CD14-positive monocyte (primary cell): ENCODE data around the gene FEM1C. TPM values are rescaled to one million over a fixed set of nuclear protein-coding genes. Genes with fewer than 3 reads are reported as not detected.

Experiments
- DNase-seq, 3 donors: peaks; one replicate each; pipeline ENCODE4 v3.0.0-alpha.2; 2011 to 2022
- H2AFZ ChIP-seq: 2 replicates; pipeline ENCODE4 v1.6.0; 2012; ENCODE audit warnings: mild to moderate bottlenecking, low read depth, low read length, inconsistent platforms; ENCODE audit not compliant: insufficient read depth, poor library complexity, severe bottlenecking
- H3K27ac ChIP-seq, 2 donors: 1 replicate in 1 of 2; 2 replicates in 1 of 2; pipeline ENCODE4 v1.5.1; 2012 to 2013; ENCODE audit warnings: low read length in 2 of 2, control low read depth in 1 of 2, inconsistent platforms in 1 of 2, low read depth in 1 of 2, mild to moderate bottlenecking in 1 of 2
- H3K27me3 ChIP-seq, 2 donors: one replicate each; pipeline versions ENCODE4 v1.6.0 to v1.6.1; 2011 to 2013; ENCODE audit warnings: low read length in 2 of 2; ENCODE audit not compliant: control insufficient read depth in 2 of 2, insufficient read depth in 2 of 2
- H3K36me3 ChIP-seq, 2 donors: replicated peaks in 1 of 2; 1 replicate in 1 of 2; 2 replicates in 1 of 2; pipeline versions ENCODE4 v1.5.1 to v1.6.1; 2012 to 2013; ENCODE audit warnings: low read length in 2 of 2, control low read depth in 1 of 2, inconsistent platforms in 1 of 2, mild to moderate bottlenecking in 1 of 2; ENCODE audit not compliant: insufficient read depth in 2 of 2, control insufficient read depth in 1 of 2
- H3K4me1 ChIP-seq, 2 donors: 1 replicate in 1 of 2; 2 replicates in 1 of 2; pipeline versions ENCODE4 v1.5.1 to v1.6.1; 2012 to 2013; ENCODE audit warnings: low read length in 2 of 2, control low read depth in 1 of 2, inconsistent platforms in 1 of 2, mild to moderate bottlenecking in 1 of 2, moderate library complexity in 1 of 2; ENCODE audit not compliant: insufficient read depth in 2 of 2, control insufficient read depth in 1 of 2
- H3K4me2 ChIP-seq: replicated peaks from 2 replicates; pipeline ENCODE3; 2012; ENCODE audit warnings: low read length, moderate library complexity, mild to moderate bottlenecking; ENCODE audit not compliant: poor library complexity, severe bottlenecking; ENCODE audit errors: extremely low read depth
- H3K4me3 ChIP-seq, 3 experiments: fragments of 200-600 bp in 1 of 3; sonication (generic) in 1 of 3; replicated peaks in 1 of 3; 1 replicate in 2 of 3; 2 replicates in 1 of 3; pipeline ENCODE4 v1.5.1; 2011 to 2013; ENCODE audit warnings: low read length in 3 of 3, mild to moderate bottlenecking in 3 of 3, control low read depth in 2 of 3, low read depth in 2 of 3, inconsistent platforms in 1 of 3, moderate library complexity in 1 of 3
- H3K79me2 ChIP-seq: 2 replicates; pipeline ENCODE4 v1.6.0; 2012; ENCODE audit warnings: mild to moderate bottlenecking, control low read depth, inconsistent platforms, low read length, moderate library complexity; ENCODE audit not compliant: insufficient read depth
- H3K9ac ChIP-seq: 2 replicates; pipeline ENCODE4 v1.6.0; 2017; ENCODE audit warnings: low read length, mild to moderate bottlenecking; ENCODE audit not compliant: insufficient read depth, poor library complexity, severe bottlenecking
- H3K9me3 ChIP-seq, 2 donors: replicated peaks in 1 of 2; 1 replicate in 1 of 2; 2 replicates in 1 of 2; pipeline versions ENCODE4 v1.5.1 to v1.6.1; 2012 to 2013; ENCODE audit warnings: low read length in 2 of 2, control low read depth in 1 of 2; ENCODE audit not compliant: control insufficient read depth in 1 of 2, insufficient read depth in 1 of 2
- H4K20me1 ChIP-seq: 2 replicates; pipeline ENCODE4 v1.6.0; 2012; ENCODE audit warnings: mild to moderate bottlenecking, low read length, control low read depth, moderate library complexity; ENCODE audit not compliant: insufficient read depth
- H3K27ac Mint-ChIP-seq, 7 donors: one replicate each; pipeline ENCODE4 v1.8.0; 2020; ENCODE audit warnings: mild to moderate bottlenecking in 7 of 7, mixed read lengths in 7 of 7, moderate library complexity in 6 of 7, inconsistent platforms in 2 of 7
- H3K27me3 Mint-ChIP-seq, 3 donors: one replicate each; pipeline ENCODE4 v1.8.0; 2021 to 2022; ENCODE audit warnings: low read depth in 3 of 3, mild to moderate bottlenecking in 3 of 3, mixed read lengths in 3 of 3, moderate library complexity in 3 of 3, inconsistent platforms in 1 of 3
- H3K36me3 Mint-ChIP-seq, 2 donors: one replicate each; pipeline ENCODE4 v1.8.0; 2020; ENCODE audit warnings: mixed read lengths in 2 of 2, inconsistent platforms in 1 of 2, mild to moderate bottlenecking in 1 of 2
- H3K4me1 Mint-ChIP-seq: one replicate; pipeline ENCODE4 v1.8.0; 2020; ENCODE audit warnings: mild to moderate bottlenecking, mixed read lengths
- H3K4me3 Mint-ChIP-seq, 2 donors: one replicate each; pipeline ENCODE4 v1.8.0; 2020; ENCODE audit warnings: mild to moderate bottlenecking in 2 of 2, mixed read lengths in 2 of 2, moderate library complexity in 1 of 2
- H3K9me3 Mint-ChIP-seq, 7 donors: one replicate each; pipeline ENCODE4 v1.8.0; 2020 to 2022; ENCODE audit warnings: mixed read lengths in 7 of 7, mild to moderate bottlenecking in 6 of 7, moderate library complexity in 6 of 7, inconsistent platforms in 2 of 7
- WGBS: methylation state at CpG from one replicate; pipeline ENCODE4 v1.1.5; 2013; ENCODE audit warnings: missing lambda C conversion rate; ENCODE audit not compliant: insufficient coverage; 5-methylcytosine and 5-hydroxymethylcytosine counted together
- intact Hi-C, 2 donors: fragments of 100-400 bp; cut with micrococcal nuclease; formaldehyde crosslinking; loops; one replicate each; pipeline versions ENCODE4 v1.15.0 to v1.15.1; 2023
- polyA plus RNA-seq, 3 donors: library from polyadenylated mRNA; depleted of rRNA in 1 of 3; unstranded in 2 of 3; stranded (reverse) in 1 of 3; fragments of 300-500 nt in 2 of 3; fragments of >200 nt in 1 of 3; fragmentation: Illumina TruSeq in 2 of 3; gene quantifications; 1 replicate in 2 of 3; 2 replicates in 1 of 3; pipeline ENCODE4 v1.2.3, GENCODE V29; 2012 to 2021
- TF ChIP-seq, protein P1 (sequence below): fragments of 200-600 bp; IDR thresholded peaks from one replicate; pipeline ENCODE4 v1.8.0; 2022; ENCODE audit warnings: antibody characterized with exemption, mild to moderate bottlenecking

Gene FEM1C
- polyA plus RNA-seq, 3 donors: 2.5 to 18.2 (median 2.6) TPM

DNA sequence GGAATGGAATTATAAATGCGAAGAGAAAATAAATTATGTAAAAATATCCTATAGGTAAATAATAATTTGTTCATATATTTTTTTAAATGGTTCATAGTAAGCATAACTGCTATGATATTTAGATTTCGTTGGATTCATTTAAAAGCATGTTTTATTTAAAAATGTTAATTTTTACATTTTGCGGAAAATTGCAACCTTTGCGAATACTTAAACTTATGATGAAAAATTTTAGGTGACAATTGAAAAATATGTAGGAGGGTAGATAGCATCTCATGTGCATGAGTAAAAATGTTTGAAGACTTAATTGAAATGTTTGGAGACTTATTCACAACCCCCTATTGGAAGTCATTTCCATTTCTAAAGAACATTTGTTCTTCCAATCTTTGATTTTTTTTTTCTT lies 4.1 kb upstream of the FEM1C start:
- H3K9ac ChIP-seq: no peak overlapping the region
- H3K79me2 ChIP-seq: peaks cover 3% of the 10 kb centered on the region
- H3K27me3 Mint-ChIP-seq: peaks cover 0 to 4% (median 1%) of the 10 kb centered on the region in 3 donors
- no peak overlapping the region for H3K4me3 Mint-ChIP-seq
- no peak overlapping the region for H3K4me3 ChIP-seq
- peaks cover 4 to 9% of the 10 kb centered on the region in 2 donors for H3K4me1 ChIP-seq
- TF ChIP-seq, protein P1, sequence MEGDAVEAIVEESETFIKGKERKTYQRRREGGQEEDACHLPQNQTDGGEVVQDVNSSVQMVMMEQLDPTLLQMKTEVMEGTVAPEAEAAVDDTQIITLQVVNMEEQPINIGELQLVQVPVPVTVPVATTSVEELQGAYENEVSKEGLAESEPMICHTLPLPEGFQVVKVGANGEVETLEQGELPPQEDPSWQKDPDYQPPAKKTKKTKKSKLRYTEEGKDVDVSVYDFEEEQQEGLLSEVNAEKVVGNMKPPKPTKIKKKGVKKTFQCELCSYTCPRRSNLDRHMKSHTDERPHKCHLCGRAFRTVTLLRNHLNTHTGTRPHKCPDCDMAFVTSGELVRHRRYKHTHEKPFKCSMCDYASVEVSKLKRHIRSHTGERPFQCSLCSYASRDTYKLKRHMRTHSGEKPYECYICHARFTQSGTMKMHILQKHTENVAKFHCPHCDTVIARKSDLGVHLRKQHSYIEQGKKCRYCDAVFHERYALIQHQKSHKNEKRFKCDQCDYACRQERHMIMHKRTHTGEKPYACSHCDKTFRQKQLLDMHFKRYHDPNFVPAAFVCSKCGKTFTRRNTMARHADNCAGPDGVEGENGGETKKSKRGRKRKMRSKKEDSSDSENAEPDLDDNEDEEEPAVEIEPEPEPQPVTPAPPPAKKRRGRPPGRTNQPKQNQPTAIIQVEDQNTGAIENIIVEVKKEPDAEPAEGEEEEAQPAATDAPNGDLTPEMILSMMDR: no peak
- peaks cover 0 to 5% of the 10 kb centered on the region in 2 donors for H3K9me3 ChIP-seq
- DNase-seq: no peak
- H3K27me3 ChIP-seq: no peaks in the 10 kb centered on the region
- peaks cover 7 to 8% of the 10 kb centered on the region in 2 donors for H3K36me3 Mint-ChIP-seq
- peaks cover 20% of the 10 kb centered on the region for H3K4me1 Mint-ChIP-seq
- H3K36me3 ChIP-seq: no peaks in the 10 kb centered on the region
- intact Hi-C loops: loop anchor here in 1 of 2 donors (10.0 kb wide), 1 partner anchor 56 kb away; the partner anchor contains the start of gene TICAM2
- H3K27ac Mint-ChIP-seq: no peak overlapping the region
- no peak overlapping the region for H2AFZ ChIP-seq
- WGBS: no CpG with 5 or more reads among the region's 4 CpGs
- H4K20me1 ChIP-seq: peaks cover under 1% of the 10 kb centered on the region
- no peak overlapping the region for H3K4me2 ChIP-seq
- peaks cover 7 to 11% (median 9%) of the 10 kb centered on the region in 7 donors for H3K9me3 Mint-ChIP-seq
- H3K27ac ChIP-seq: no peak overlapping the region

DNA sequence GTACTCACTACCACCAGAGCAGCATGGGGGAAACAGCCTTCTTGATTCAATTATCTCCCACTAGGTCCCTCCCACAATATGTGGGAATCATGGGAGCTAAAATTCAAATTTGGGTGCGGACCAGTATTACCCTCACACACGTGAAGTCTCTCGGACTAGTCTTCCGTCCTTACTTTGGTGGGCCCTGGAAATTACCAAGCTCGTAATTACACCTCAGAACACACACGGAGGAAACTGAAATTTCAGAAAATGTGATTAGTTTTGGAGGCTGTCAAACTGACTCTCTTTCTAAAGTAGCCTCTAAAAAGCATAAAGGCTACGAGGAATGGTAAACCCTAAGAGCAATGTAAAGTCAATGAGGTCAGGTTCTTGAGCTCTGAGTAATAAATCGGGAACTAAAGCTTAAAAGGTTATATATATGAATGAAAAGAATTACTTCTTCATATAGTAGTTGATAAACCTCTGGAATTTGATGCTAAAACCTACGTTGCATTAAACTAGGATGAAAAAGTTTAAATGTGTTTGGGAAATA lies 842 bp upstream of the FEM1C start:
- no peaks in the 10 kb centered on the region for H3K27me3 ChIP-seq
- H3K27ac Mint-ChIP-seq: peak overlapping the region in 6 of 7 donors; percentile 30 to 99 (median 88)
- H3K4me2 ChIP-seq: peak overlapping the region; percentile 59
- peak overlapping the region; percentile 80 to 95 for H3K4me3 Mint-ChIP-seq
- peaks cover 20 to 25% of the 10 kb centered on the region in 2 donors for H3K36me3 Mint-ChIP-seq
- H2AFZ ChIP-seq: peak overlapping the region; percentile 77
- H3K36me3 ChIP-seq: peaks cover 4 to 5% of the 10 kb centered on the region in 2 donors
- TF ChIP-seq, protein P1: no peak
- WGBS: no CpG with 5 or more reads among the region's 9 CpGs
- H3K9ac ChIP-seq: no peak overlapping the region
- peak overlapping the region in 1 of 3 experiments; percentile 65 for H3K4me3 ChIP-seq
- peaks cover 18 to 34% of the 10 kb centered on the region in 2 donors for H3K4me1 ChIP-seq
- peak overlapping the region; percentile 24 to 66 for H3K27ac ChIP-seq
- peaks cover 0 to 5% of the 10 kb centered on the region in 2 donors for H3K9me3 ChIP-seq
- no peaks in the 10 kb centered on the region for H3K27me3 Mint-ChIP-seq
- peaks cover 34% of the 10 kb centered on the region for H3K4me1 Mint-ChIP-seq
- H3K9me3 Mint-ChIP-seq: peaks cover 1 to 11% (median 8%) of the 10 kb centered on the region in 7 donors
- no peak for DNase-seq
- intact Hi-C loops: loop anchor here (2.0 to 10.0 kb wide), 2 partner anchors 59 to 81 kb away; partner anchors contain the start of genes TICAM2 (in 1 of the 2) and TMED7 (in 1 of the 2)
- peaks cover 33% of the 10 kb centered on the region for H4K20me1 ChIP-seq
- H3K79me2 ChIP-seq: peaks cover 36% of the 10 kb centered on the region
